GM12801 (cell line): ENCODE measurements around the gene PSAP.

Source experiments
- TF ChIP-seq, protein P1 (sequence below): IDR thresholded peaks from one replicate; pipeline ENCODE4 v1.5.1; 2011; ENCODE audit warnings: control low read depth; ENCODE audit not compliant: insufficient read length; ENCODE audit errors: extremely low read depth

The PSAP gene

DNA sequence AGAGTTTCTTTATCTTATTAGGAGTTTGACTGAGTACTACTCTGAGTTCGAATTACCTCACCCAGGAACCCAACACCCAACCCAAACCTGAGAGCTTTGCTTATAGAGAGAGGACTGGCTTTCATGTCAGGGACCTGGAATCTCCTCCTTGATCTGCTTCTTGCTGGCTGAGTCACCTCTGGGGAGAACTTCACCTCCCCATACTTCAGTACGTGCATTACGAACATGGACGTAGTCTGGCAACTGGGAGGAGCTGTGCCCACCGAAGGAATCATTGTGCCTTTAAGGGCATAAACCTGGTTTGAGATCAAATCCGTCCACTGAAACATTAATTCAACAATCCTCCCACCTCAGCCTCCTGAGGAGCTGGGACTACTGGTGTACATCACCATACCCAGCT lies 12.2 kb upstream of the PSAP start:
- TF ChIP-seq, protein P1, sequence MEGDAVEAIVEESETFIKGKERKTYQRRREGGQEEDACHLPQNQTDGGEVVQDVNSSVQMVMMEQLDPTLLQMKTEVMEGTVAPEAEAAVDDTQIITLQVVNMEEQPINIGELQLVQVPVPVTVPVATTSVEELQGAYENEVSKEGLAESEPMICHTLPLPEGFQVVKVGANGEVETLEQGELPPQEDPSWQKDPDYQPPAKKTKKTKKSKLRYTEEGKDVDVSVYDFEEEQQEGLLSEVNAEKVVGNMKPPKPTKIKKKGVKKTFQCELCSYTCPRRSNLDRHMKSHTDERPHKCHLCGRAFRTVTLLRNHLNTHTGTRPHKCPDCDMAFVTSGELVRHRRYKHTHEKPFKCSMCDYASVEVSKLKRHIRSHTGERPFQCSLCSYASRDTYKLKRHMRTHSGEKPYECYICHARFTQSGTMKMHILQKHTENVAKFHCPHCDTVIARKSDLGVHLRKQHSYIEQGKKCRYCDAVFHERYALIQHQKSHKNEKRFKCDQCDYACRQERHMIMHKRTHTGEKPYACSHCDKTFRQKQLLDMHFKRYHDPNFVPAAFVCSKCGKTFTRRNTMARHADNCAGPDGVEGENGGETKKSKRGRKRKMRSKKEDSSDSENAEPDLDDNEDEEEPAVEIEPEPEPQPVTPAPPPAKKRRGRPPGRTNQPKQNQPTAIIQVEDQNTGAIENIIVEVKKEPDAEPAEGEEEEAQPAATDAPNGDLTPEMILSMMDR = no peak

DNA sequence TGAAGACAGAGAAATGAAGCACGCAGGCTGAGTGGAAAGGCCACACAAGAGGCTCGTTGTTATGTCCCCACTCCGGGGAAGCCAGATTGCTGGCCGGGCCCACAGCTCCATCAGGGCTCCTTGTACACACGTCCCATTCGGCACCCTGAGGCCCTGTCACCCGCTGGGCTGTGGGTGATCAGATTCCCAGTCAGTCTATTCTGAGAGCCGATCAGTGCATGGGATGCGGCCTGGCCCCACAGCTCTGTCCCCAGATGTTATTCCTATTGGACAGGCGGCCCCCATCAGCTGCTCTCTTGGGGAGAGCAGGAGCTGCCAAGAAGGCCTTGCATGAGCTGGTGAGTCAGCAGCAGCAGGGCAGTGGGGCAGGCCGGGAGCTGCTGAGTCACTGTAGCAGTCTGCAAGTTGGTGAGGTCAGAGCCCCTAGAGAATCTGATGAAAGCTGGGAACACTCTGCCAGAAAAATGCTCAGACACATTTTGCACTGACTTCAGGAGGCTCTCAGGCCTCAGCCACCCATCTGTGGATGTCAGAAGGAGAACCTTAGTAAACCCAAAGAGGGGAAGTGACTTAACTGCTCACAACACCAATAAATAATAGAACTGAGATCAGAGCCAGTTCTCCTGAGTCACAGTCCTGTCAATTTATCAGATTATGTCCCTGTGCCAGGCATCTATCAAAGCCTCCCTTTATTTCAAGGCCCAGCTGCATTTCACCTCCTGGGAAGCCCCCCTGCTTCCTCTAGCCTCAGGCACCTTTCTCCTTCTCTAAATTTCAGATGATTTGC lies 9.4 kb upstream of the PSAP start:
- TF ChIP-seq, protein P1 = no peak

DNA sequence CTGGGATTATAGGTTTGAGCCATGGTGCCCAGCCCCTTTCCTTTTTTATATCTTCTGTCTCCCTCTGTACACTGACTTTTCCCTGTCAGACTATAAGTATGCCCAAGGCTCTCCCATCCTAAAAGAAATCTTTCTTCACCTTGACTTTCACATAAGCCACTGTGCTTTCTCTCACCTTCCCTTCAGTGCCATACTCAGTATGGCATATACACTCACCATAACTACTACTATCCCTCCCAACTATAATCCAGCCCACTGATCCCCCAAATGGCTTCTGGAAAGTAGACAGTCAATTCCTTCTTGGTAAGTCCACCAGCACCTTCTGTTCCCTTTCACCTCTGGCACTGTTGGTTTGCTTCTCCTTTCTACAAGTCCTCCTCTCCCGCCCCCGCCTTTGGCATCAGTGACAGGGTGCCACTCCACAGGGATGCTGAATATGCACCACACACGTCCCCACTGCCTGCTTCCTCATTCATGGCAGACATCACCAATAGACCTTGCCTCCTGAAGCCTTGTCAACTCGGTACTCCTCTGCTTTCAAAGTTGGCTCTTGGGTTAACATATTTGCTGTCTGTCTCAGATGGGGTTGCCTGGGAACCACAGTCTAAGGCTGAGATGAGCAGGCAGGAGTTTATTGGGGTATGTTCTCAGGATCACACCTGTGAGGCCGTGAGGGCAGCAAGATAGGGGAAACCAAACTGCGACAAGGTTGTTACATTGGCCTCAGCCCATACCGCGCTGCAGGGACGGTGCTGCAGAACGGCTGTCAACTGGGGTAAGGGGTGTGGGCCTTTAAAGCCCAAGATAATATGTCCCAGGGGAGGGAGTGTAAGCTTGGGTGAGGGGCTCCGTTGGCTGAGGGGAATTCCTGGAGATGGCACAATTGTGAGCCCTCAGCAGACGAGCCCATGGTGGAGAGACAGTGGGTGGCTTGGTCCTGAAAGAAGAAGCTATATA lies 7.2 kb upstream of the PSAP start:
- TF ChIP-seq, protein P1 = no peak

DNA sequence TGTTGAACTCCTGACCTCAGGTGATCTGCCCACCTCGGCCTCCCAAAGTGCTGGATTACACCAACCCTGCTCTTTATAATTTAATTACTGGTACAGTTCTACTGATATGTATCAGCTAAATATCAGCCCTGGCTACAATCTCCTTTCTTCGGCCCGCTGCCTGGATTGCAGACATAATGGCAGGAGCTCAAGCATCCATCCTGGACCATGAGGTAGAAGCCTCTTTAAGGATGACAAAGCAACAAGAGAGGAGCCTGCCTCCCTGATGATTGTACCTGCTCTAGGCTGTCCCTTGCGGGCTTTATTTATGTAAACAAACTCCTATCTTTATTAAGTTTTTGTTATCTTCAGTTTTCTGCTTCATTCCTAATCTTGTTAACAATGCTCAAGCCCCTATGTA lies 5.6 kb upstream of the PSAP start:
- TF ChIP-seq, protein P1 = no peak

DNA sequence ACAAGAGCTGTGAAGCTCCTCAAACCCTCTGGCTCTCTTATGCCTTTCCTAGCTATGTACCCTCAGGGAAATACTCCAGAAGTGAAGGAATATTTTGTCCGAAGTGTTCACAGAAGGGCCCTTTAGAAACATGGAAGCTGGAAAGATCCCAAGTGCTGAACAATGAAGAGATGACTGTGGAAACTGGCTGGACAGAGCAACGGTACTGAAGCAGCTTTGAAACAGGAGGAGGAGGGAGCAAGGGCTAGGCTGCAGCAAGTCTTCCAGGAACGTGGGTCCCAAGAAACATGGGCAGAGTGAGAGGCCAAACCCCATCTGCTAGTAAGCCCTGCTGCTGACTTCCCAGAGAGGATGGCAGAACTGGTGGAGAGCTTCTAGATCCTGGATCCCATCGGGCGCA lies 3.0 kb upstream of the PSAP start:
- TF ChIP-seq, protein P1 = no peak

DNA sequence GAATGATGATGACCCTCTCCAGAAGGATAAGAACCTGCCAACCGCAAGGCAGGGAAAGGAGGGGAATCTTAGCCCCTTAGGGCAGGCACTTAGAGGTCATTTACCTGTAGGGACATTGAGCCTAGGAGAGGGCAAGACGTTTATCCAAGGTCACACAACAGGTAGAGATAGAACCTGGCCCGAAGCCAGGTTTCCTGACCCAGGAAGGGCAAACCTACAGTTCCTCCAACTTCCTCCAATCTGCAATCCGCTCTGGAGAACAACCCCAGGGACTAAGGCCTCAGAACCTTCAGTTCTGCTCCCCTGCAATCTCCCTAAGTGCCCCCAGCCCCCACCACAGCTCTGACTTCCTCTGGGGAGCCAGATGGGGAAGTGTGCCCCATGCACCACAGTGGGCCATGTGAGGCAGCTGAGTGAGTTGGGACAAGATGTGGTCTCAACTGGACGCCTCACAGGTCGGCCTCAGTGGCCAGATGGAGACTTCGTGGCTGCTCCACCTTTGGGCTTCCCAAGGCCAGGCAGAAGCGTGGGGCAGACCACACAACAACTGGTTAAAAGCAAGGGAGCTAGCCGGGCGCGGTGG lies 1.4 kb upstream of the PSAP start:
- TF ChIP-seq, protein P1 = no peak

DNA sequence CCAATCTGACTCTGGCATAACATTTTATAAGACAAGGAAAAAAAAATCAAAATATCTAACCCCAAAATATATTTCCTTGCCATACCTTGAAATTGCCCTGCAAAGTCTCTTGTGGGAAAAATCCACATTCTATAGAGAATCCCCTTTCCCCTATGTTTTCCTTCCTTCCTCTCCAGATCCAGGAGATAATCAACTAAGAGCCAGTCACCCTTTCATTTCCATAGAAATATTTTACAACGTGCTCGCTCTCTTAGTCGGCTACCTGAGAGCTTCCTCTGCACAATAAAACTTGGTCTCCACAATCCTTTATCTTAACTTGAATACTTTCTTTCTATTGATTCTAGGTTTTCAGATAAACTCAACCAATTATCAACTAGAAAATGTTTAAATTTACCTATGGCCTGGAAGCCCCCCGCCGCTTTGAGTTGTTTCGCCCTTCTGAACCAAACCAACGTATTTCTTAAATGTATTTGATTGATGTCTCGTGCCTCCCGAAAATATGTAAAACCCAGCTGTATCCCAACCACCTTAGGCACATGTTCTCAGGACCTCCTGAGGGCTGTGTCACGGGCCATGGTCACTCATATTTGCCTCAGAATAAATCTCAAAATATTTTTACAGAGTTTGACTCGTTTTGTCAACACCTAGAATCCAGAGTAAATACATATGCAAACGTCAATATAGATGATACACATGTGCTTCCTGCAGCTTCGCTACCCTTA lies 869 bp downstream of the PSAP start:
- TF ChIP-seq, protein P1 = no peak
